Naive B cell (primary cell): ENCODE data around the gene DOCK4. TPM values are rescaled to one million over a fixed set of nuclear protein-coding genes. Genes with fewer than 3 reads are reported as not detected.
"Not testable (repeated sequence)": the region's sequence is repeated elsewhere in the genome, so short reads cannot be mapped to it uniquely, and the experiment has no call there.

Source experiments
- ATAC-seq, 2 donors: fragments of 150-1000 bp; cut with Tn5 transposase; 2 replicates each; pipeline ENCODE4 v1.10.0; 2021; ENCODE audit warnings: low read depth in 2 of 2, mild to moderate bottlenecking in 2 of 2, moderate library complexity in 2 of 2
- DNase-seq: peaks from one replicate; pipeline ENCODE4 v3.0.0; 2022
- H3K27ac Mint-ChIP-seq, 6 donors: one replicate each; pipeline ENCODE4 v1.8.0; 2020 to 2022; ENCODE audit warnings: mild to moderate bottlenecking in 6 of 6, mixed read lengths in 6 of 6, moderate library complexity in 5 of 6, inconsistent platforms in 2 of 6
- H3K27me3 Mint-ChIP-seq, 3 donors: one replicate each; pipeline ENCODE4 v1.8.0; 2021 to 2022; ENCODE audit warnings: mixed read lengths in 3 of 3, mild to moderate bottlenecking in 1 of 3
- H3K36me3 Mint-ChIP-seq, 2 donors: one replicate each; pipeline ENCODE4 v1.8.0; 2020 to 2022; ENCODE audit warnings: mixed read lengths in 2 of 2, inconsistent platforms in 1 of 2, mild to moderate bottlenecking in 1 of 2
- H3K4me1 Mint-ChIP-seq, 3 donors: one replicate each; pipeline ENCODE4 v1.8.0; 2020 to 2022; ENCODE audit warnings: mixed read lengths in 3 of 3, inconsistent platforms in 1 of 3, mild to moderate bottlenecking in 1 of 3, moderate library complexity in 1 of 3
- H3K4me3 Mint-ChIP-seq, 8 donors: one replicate each; pipeline ENCODE4 v1.8.0; 2020 to 2022; ENCODE audit warnings: mild to moderate bottlenecking in 8 of 8, mixed read lengths in 8 of 8, moderate library complexity in 8 of 8, inconsistent platforms in 2 of 8
- H3K9me3 Mint-ChIP-seq, 7 donors: one replicate each; pipeline ENCODE4 v1.8.0; 2020 to 2022; ENCODE audit warnings: mixed read lengths in 7 of 7, mild to moderate bottlenecking in 5 of 7, inconsistent platforms in 2 of 7, moderate library complexity in 1 of 7
- polyA plus RNA-seq, 6 donors: library from polyadenylated mRNA; unstranded; fragments of 300-500 nt; fragmentation: Illumina TruSeq; gene quantifications; one replicate each; pipeline ENCODE4 v1.2.3, GENCODE V29; 2021; ENCODE audit warnings: low read depth in 6 of 6

Gene DOCK4
- polyA plus RNA-seq = under 1 TPM in 3 of 6 donors, not detected in 3; 0.16 to 0.55 (median 0.28) TPM

GRCh38 chr7:112206238-112206990 is at the start of gene DOCK4, which contains the start of gene ZNF277:
Gene DOCK4 (minus strand): TSS chr7:112206399. CDS start chr7:112206138, 261 bp downstream.
Gene ZNF277 (plus strand): TSS chr7:112206695. CDS start chr7:112206717, 22 bp downstream.
- Mint-ChIP-seq H3K27ac (peak within 1 kb of the TSS; percentile 76 to 97 (median 92)), H3K4me3 (peak within 1 kb of the TSS; percentile 94 to 98 (median 98)), H3K9me3 (peaks cover 0 to 3% (median 0%) of the 10 kb centered on the region in 7 donors), H3K4me1 (peaks cover 34 to 40% (median 37%) of the 10 kb centered on the region in 3 donors), H3K27me3 (peaks cover 26 to 40% (median 34%) of the 10 kb centered on the region in 3 donors), H3K36me3 (no peaks in the 10 kb centered on the region)
- peak; percentile 99 for DNase-seq
- ATAC-seq = peak; percentile 86 to 88

- no peaks in the 10 kb centered on the region for H3K9me3 Mint-ChIP-seq
- DNase-seq = no peak
- H3K4me1 Mint-ChIP-seq = peaks cover 13 to 36% (median 21%) of the 10 kb centered on the region in 3 donors
- H3K27me3 Mint-ChIP-seq = no peaks in the 10 kb centered on the region
- no peaks in the 10 kb centered on the region for H3K36me3 Mint-ChIP-seq
- no peak overlapping the region for H3K4me3 Mint-ChIP-seq
- H3K27ac Mint-ChIP-seq = no peak overlapping the region
- no peak for ATAC-seq
Observed at GRCh38 chr7:112255388-112255720, 49.2 kb upstream of the DOCK4 start.

- no peak for ATAC-seq
- H3K36me3 Mint-ChIP-seq = no peaks in the 10 kb centered on the region
- H3K4me3 Mint-ChIP-seq = peak overlapping the region in 2 of 8 donors; percentile 3
- H3K9me3 Mint-ChIP-seq = no peaks in the 10 kb centered on the region
- H3K4me1 Mint-ChIP-seq = peaks cover 14 to 36% (median 21%) of the 10 kb centered on the region in 3 donors
- DNase-seq = no peak
- H3K27ac Mint-ChIP-seq = peak overlapping the region in 1 of 6 donors; percentile 60
- no peaks in the 10 kb centered on the region for H3K27me3 Mint-ChIP-seq
Observed at GRCh38 chr7:112254709-112255387, 48.6 kb upstream of the DOCK4 start.

GRCh38 chr7:112254156-112254555 is 48.0 kb upstream of the DOCK4 start:
- ATAC-seq (no peak), DNase-seq (no peak)
- H3K36me3 Mint-ChIP-seq = no peaks in the 10 kb centered on the region
- peaks cover 14 to 36% (median 21%) of the 10 kb centered on the region in 3 donors for H3K4me1 Mint-ChIP-seq
- H3K9me3 Mint-ChIP-seq = peaks cover 0 to 3% (median 0%) of the 10 kb centered on the region in 7 donors
- no peaks in the 10 kb centered on the region for H3K27me3 Mint-ChIP-seq
- no peak overlapping the region for H3K4me3 Mint-ChIP-seq
- peak overlapping the region in 3 of 6 donors; percentile 3 to 60 (median 46) for H3K27ac Mint-ChIP-seq

GRCh38 chr7:112252691-112253090 is 46.5 kb upstream of the DOCK4 start:
- no peak for DNase-seq
- Mint-ChIP-seq H3K9me3 (peaks cover 0 to 3% (median 0%) of the 10 kb centered on the region in 7 donors), H3K27ac (no peak overlapping the region), H3K27me3 (no peaks in the 10 kb centered on the region), H3K4me1 (peaks cover 14 to 36% (median 18%) of the 10 kb centered on the region in 3 donors), H3K36me3 (no peaks in the 10 kb centered on the region), H3K4me3 (no peak overlapping the region)
- ATAC-seq = no peak

- H3K4me1 Mint-ChIP-seq = peaks cover 14 to 35% (median 18%) of the 10 kb centered on the region in 3 donors
- H3K36me3 Mint-ChIP-seq = peaks cover 0 to 3% of the 10 kb centered on the region in 2 donors
- ATAC-seq (no peak), DNase-seq (no peak)
- H3K4me3 Mint-ChIP-seq = no peak overlapping the region
- H3K9me3 Mint-ChIP-seq = peaks cover 0 to 3% (median 0%) of the 10 kb centered on the region in 7 donors
- H3K27me3 Mint-ChIP-seq = no peaks in the 10 kb centered on the region
- no peak overlapping the region for H3K27ac Mint-ChIP-seq
Observed at GRCh38 chr7:112252141-112252540, 45.9 kb upstream of the DOCK4 start.

GRCh38 chr7:112249967-112250366 is 43.8 kb upstream of the DOCK4 start:
- not testable (repeated sequence) for H3K27me3 Mint-ChIP-seq, H3K9me3 Mint-ChIP-seq, H3K4me3 Mint-ChIP-seq, H3K36me3 Mint-ChIP-seq, DNase-seq, ATAC-seq, H3K27ac Mint-ChIP-seq
- peaks cover 14 to 23% (median 22%) of the 10 kb centered on the region in 3 donors for H3K4me1 Mint-ChIP-seq

- ATAC-seq = no peak
- H3K9me3 Mint-ChIP-seq = peaks cover 0 to 3% (median 0%) of the 10 kb centered on the region in 7 donors
- DNase-seq = no peak
- H3K4me1 Mint-ChIP-seq = peaks cover 10 to 17% (median 16%) of the 10 kb centered on the region in 3 donors
- H3K27ac Mint-ChIP-seq = no peak overlapping the region
- no peaks in the 10 kb centered on the region for H3K27me3 Mint-ChIP-seq
- H3K36me3 Mint-ChIP-seq = peaks cover 0 to 4% of the 10 kb centered on the region in 2 donors
- H3K4me3 Mint-ChIP-seq = no peak overlapping the region
Observed at GRCh38 chr7:112248598-112248997, 42.4 kb upstream of the DOCK4 start.

GRCh38 chr7:112238852-112239610 is 32.8 kb upstream of the DOCK4 start:
- Mint-ChIP-seq H3K4me3 (no peak overlapping the region), H3K36me3 (peaks cover 28 to 41% of the 10 kb centered on the region in 2 donors), H3K27ac (no peak overlapping the region), H3K9me3 (peaks cover 6 to 38% (median 12%) of the 10 kb centered on the region in 7 donors), H3K4me1 (peaks cover 0 to 17% (median 16%) of the 10 kb centered on the region in 3 donors), H3K27me3 (no peaks in the 10 kb centered on the region)
- ATAC-seq (no peak), DNase-seq (no peak)

GRCh38 chr7:112238330-112238729 is 32.1 kb upstream of the DOCK4 start:
- DNase-seq (no peak), ATAC-seq (no peak)
- H3K9me3 Mint-ChIP-seq = peaks cover 6 to 40% (median 12%) of the 10 kb centered on the region in 7 donors
- H3K4me3 Mint-ChIP-seq = no peak overlapping the region
- H3K27me3 Mint-ChIP-seq = no peaks in the 10 kb centered on the region
- no peak overlapping the region for H3K27ac Mint-ChIP-seq
- H3K4me1 Mint-ChIP-seq = peaks cover 0 to 19% (median 16%) of the 10 kb centered on the region in 3 donors
- peaks cover 31 to 42% of the 10 kb centered on the region in 2 donors for H3K36me3 Mint-ChIP-seq

GRCh38 chr7:112236597-112236996 is 30.4 kb upstream of the DOCK4 start:
- peaks cover 0 to 27% (median 27%) of the 10 kb centered on the region in 3 donors for H3K4me1 Mint-ChIP-seq
- DNase-seq (no peak), ATAC-seq (no peak)
- H3K36me3 Mint-ChIP-seq = peaks cover 35 to 45% of the 10 kb centered on the region in 2 donors
- peak overlapping the region in 1 of 6 donors; percentile 68 for H3K27ac Mint-ChIP-seq
- no peaks in the 10 kb centered on the region for H3K27me3 Mint-ChIP-seq
- peaks cover 4 to 27% (median 7%) of the 10 kb centered on the region in 7 donors for H3K9me3 Mint-ChIP-seq
- no peak overlapping the region for H3K4me3 Mint-ChIP-seq

GRCh38 chr7:112234147-112234546 is 27.9 kb upstream of the DOCK4 start:
- peaks cover 0 to 22% (median 21%) of the 10 kb centered on the region in 3 donors for H3K4me1 Mint-ChIP-seq
- ATAC-seq = no peak
- H3K27me3 Mint-ChIP-seq = no peaks in the 10 kb centered on the region
- H3K36me3 Mint-ChIP-seq = peaks cover 16 to 24% of the 10 kb centered on the region in 2 donors
- DNase-seq = no peak
- peaks cover 0 to 16% (median 4%) of the 10 kb centered on the region in 7 donors for H3K9me3 Mint-ChIP-seq
- H3K27ac Mint-ChIP-seq = no peak overlapping the region
- no peak overlapping the region for H3K4me3 Mint-ChIP-seq
